ENCODE measurements around the gene SLK. TPM values are rescaled to one million over a fixed set of nuclear protein-coding genes. Genes with fewer than 3 reads are reported as not detected.

The SLK gene
- total RNA-seq, 1 donor from 2014 or later = 31.0 TPM

- intact Hi-C loops (cut with micrococcal nuclease) = no loop called here
- DNase-seq (no peak), ATAC-seq (no peak)
Measured at GRCh38 chr10:104072786-104073185, 105.8 kb downstream of the SLK start.

DNA sequence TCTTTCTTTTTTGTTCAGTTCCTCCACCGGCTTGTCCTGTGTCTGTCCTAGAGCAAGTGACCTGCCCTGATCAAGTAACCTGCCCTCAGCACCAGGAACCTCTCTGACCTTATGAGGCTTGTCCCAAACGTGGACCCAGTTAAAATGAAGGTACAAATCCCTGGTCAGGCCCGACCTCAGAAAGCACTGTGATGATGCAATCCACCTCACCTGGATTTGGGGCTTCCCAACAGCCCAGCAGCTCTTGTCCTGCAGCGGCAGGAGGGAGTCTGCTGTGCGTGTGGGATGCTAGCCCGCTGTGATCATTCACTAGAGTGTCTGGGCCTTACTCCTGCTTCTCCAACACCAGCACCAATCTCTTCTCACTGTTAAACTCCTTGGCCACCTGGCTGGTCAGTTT, 107.6 kb downstream of the SLK start:
- intact Hi-C loops (cut with micrococcal nuclease) = no loop called here

DNA sequence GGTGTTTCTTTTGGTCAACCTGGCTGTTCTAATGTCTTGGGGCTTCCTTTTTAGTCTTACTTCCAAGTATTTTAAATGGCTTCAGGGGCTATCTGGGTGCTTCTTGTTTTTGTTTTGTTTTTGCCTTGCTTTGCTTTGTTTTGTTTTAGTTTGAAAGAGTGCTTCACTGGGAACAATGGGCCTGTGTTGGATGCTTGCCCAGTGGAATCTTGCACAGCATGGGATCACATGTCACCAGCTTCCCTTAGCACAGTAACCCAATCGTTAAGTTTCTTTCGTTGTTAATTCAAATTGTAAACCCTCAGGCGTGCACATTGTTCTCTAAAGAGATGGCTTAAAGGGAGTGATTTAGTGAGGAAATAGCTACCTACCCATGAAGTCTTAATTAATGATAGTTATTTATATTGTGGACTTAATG, 109.8 kb downstream of the SLK start:
- intact Hi-C loops (cut with micrococcal nuclease) = no loop called here
- ATAC-seq (peak; percentile 81), DNase-seq (peak; percentile 34)

More for the DNA sequence above, 107.6 kb downstream of the SLK start:
- no peak for ATAC-seq
- no peak for DNase-seq

DNA sequence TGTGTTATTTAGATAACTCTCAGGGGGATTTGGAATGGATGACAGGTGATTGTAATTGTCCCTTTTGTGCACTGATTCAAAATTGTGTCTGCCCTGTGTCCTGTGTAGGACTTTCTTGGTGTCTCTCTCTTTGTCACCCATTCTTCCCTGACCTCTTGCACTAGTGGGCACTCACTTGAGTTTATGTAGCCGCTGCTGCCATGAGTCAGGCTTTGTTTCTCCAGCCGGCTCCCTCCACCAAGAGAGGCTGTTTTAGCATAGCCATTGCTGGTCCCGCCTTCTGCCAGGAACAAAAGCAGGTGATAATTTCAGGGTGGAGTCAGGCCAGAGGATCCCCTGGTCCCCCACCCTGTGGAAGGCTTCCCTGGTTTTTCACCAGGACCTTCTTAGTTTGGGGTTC, 110.3 kb downstream of the SLK start:
- ATAC-seq (no peak), DNase-seq (no peak)
- intact Hi-C loops (cut with micrococcal nuclease) = no loop called here

- no peak for DNase-seq
- ATAC-seq = no peak
- intact Hi-C loops (cut with micrococcal nuclease) = no loop called here
Measured at GRCh38 chr10:104077663-104078151, 110.8 kb downstream of the SLK start.

Small RNAs within 50 kb of the gene (microRNA-seq; reads per million reads assigned to microRNA genes)
- not detected for gene MIR936 (ENCODE audit: borderline number of aligned reads)

Other genes with a start within 250 kb of the SLK start
- 28.6 TPM for gene SH3PXD2A, start 111.6 kb upstream of the SLK start, total RNA-seq
- 33.2 TPM for gene STN1, start 49.0 kb upstream of the SLK start, total RNA-seq
- gene COL17A1, start 118.7 kb downstream of the SLK start, total RNA-seq = 0.32 TPM
- 5.2 TPM for gene SFR1, start 155.0 kb downstream of the SLK start, total RNA-seq